Tongue (tissue), 2 donors: ENCODE measurements around the gene THBS3. TPM values are rescaled to one million over a fixed set of nuclear protein-coding genes. Genes with fewer than 3 reads are reported as not detected.
"Not testable (repeated sequence)": the region's sequence is repeated elsewhere in the genome, so short reads cannot be mapped to it uniquely, and the experiment has no call there.

Experiments
- DNase-seq: peaks from one replicate; pipeline ENCODE4 v3.0.0-alpha.2; 2015
- total RNA-seq: library from RNA; depleted of rRNA; stranded (reverse); fragments of >200 nt; gene quantifications from one replicate; pipeline ENCODE4 v1.2.3, GENCODE V29; 2014

The THBS3 gene
- total RNA-seq, 1 donor from 2014 or later, result 61.0 TPM

DNA sequence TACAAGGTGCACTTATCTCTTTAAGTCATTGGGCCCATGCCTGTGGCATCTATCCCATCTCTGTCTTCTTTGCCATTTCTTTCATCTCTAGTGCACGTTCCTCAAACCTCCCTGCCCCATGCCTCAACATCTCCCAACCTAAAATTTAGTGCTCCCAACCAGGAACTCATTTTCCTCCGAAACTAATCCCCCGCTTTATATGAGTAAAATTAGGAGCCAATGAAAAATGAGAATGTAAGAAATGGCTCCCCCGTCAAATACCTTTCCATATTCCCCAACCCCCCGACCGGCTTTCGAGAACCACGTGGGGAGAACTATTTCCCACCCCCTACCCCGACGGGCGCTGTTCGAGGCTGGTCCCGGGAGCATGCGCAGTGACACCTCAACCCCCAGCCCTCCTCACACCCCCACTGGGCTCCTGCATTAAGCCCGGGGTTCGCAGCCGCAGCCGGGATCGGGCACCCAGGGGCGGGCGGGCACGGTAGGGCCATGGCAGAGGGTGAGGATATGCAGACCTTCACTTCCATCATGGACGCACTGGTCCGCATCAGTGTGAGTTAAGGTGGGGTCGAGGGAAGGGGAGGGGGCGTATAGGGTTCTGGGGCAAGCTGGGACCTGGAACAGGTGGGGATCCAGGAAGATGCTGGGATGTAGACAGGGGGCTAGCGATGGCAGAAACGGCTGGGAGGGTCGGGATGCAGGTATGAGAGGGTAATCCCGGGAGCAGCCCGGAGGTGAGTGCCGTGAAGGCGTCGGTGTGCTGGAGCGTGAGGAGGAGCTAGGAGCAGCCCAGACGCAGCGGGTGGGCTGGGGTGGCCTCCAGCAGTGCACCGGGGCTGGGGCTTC, 34.0 kb downstream of the THBS3 start, which contains the start of gene TRIM46:
Gene TRIM46, plus strand, starts transcription at position 372 of the 846 bp plus-strand sequence. Its CDS starts 118 bp downstream, at position 490.
- peak; percentile 41 for DNase-seq

DNA sequence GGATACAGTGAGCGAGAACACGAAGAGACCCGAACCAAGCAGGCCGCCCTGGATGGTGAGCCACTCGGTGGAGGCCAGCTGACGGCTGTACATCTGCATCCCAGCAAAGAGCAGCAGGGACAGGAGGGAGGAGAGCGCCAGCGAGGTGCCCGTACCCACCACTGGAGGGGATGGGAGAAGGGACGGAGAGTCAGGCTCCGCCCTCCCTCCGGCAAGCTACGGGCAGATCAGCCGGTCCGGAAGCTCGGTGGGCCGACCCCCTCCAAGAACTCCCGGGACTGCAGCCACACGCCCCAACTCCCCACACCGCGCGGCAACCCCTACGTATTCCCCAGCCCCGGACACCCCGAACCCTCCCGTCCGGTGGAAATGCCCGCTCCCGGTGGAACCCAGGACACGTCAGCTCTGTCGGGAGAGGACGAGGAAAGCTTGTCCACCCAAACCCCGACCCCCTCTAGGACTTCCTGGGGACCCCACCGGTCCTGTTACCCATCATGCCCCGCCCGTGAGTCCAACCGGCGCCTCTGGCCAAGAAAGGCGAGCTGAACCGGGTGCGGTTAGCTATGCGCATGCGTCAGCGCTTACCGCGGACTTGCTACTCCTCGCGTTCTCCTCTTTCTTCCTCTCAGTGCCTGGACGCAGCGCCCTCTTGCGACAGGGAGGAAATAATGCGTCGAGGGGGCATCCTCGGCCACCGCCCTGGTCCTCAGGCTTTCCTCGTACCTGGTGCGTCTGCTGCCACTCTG, 34.8 kb downstream of the THBS3 start, which contains the start of gene KRTCAP2:
Gene KRTCAP2, minus strand, starts transcription at position 573 of the 746 bp plus-strand sequence. Its CDS starts 80 bp downstream, at position 493.
- DNase-seq, result peak; percentile 98

DNA sequence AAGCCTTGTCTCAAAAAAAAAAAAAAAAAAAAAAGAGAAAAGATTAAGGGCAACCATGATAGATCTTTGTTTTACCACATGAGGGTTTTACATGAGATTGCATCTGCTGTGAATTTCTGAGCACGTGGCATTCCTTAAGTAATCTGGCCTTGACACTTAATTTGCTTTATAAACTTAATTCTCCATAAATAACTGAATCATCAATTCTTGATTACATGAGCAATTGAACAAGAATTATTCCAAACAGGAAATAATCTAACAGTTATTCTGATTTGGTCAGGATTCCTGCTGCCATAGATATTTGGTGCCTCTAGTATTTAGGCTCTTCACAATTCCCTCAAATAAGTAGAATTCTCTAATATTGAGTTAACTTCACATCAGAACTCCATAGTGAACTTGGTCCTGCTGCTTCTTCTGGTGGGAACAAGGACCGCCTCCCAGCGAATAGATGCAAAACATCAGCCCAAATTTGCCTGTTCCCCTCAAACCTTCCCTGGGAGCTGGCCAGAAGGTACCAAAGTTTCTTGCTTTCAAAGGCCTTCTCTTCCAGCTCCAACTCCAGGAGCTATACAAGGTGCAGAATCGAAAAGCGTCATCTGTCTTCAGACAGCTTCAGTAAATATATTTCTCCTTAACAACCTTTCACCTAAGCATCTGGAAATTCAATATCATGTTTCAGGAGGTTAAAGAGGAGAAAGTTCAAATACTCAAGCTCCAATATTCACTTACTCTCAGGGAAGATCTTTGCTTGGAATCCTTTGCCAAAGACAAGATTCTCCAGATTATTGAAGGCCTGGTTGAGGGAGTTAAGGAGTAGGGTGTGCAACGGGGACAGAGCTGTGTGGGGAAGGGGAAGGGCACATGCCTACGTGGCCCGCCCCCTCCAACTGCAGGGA, 35.6 kb downstream of the THBS3 start:
- DNase-seq, result no peak

DNA sequence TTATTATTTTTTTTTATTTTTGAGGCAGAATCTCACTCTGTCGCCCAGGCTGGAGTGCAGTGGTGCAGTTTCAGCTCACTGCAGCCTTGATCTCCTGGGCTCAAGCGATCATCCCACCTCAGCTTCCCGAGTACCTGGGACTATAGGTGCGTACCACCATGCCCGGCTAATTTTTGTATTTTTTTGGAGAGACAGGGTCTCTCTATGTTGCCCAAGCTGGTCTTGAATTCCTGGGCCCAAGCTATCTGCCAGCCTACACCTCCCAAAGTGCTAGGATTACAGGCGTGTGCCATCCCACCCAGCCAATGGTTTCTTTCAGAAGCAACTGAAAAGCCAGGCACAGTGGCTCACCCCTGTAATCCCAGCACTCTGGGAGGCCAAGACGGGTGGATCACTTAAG, 36.9 kb downstream of the THBS3 start:
- DNase-seq, result no peak

DNA sequence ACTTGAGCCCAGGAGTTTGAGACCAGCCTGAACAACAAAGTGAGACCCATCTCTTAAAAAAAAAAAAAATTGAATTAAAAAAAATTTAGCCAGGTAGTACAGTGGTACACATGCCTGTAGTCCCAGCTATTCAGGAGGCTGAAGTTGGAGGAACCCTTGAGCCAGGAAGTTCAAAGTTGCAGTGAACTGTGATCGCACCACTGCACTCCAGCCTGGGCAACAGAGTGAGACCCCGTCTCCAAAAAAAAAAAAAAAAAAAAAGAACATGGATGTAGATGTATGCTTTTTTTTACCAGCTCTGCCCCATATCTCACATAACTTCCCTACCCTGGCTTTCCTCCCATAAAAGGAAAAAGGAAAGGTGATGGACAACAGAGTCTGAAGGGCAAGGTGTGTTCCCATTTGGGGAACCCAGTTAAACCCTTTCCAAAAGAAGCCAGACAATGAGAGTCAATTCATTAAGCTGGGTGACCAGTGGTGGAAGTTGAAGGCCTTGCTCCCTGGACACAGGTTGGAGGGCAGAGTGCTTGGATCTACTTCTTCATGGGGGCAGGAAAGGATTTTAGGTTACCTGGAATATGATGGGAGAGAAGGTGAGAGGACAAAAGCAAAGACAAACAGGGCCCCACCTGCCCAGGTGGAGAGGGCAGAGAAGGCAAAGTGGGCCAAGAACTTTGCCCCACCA, 37.5 kb downstream of the THBS3 start:
- DNase-seq, result no peak

DNA sequence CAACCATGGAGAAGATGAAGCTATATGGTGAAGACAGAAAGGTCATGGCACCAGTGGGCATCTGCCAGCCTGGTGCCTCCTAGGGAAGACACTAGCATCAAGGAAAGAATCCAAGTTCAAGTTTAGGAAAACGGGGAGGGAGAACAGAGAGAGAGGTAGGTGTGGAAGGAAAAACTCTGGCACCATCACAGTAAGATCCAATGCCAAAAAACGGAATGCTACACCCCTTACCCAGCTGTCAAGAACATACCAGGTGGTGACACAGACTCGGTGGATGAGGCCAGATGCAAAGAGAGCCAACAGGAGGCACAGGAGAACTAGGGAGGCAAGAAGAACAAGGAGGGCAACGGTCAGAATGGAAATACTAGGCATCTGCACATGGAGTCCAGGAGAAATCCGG, 38.2 kb downstream of the THBS3 start:
- no peak for DNase-seq

DNA sequence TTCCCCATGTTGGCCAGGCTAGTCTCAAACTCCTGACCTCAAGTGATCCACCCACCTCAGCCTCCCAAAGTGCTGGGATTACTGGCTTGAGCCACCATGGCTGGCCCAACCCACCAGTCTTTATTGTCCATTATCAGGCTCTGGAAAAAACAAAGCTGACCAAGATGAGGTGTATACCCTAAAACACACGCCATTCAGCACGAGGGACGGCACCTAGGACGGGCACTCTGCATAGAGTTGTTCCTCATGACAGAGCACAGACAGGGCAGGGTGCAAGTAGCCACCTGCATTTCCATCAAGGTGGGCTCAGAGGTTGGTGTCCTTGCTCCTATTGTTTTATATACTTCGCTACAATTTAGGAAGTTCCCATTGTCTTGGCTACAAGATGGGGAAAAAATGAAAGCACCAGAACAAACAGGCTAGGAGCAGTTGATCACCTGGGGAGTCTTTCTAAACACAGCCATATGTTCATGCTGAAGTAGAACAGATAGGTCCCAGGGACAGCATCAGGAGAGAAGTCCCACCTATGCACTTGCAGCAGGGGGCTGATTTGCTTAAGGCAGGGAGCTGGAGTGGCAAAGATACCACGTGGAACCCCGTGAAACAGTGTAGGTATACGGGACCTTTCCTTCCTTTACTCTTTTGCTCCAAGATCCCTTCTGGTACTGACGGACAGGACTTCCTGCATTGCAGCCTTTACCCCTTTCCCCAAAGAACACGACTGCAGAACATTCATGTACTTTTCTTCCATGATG, 39.1 kb downstream of the THBS3 start:
- no peak for DNase-seq

DNA sequence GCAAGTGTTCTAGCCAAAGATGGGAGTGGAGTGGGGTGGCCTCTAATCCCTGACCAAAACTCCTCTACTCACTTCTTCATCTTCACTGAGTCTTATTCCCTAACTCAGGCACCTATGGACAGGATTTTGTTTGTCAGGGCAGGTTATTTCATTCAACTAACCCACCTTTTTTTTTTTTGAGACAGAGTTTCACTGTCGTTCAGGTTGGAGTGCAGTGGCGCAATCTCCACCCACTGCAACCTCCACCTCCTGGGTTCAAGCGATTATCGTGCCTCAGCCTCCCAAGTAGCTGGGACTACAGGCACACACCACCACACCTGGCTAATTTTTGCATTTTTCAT, 39.6 kb downstream of the THBS3 start:
- not testable (repeated sequence) for DNase-seq

DNA sequence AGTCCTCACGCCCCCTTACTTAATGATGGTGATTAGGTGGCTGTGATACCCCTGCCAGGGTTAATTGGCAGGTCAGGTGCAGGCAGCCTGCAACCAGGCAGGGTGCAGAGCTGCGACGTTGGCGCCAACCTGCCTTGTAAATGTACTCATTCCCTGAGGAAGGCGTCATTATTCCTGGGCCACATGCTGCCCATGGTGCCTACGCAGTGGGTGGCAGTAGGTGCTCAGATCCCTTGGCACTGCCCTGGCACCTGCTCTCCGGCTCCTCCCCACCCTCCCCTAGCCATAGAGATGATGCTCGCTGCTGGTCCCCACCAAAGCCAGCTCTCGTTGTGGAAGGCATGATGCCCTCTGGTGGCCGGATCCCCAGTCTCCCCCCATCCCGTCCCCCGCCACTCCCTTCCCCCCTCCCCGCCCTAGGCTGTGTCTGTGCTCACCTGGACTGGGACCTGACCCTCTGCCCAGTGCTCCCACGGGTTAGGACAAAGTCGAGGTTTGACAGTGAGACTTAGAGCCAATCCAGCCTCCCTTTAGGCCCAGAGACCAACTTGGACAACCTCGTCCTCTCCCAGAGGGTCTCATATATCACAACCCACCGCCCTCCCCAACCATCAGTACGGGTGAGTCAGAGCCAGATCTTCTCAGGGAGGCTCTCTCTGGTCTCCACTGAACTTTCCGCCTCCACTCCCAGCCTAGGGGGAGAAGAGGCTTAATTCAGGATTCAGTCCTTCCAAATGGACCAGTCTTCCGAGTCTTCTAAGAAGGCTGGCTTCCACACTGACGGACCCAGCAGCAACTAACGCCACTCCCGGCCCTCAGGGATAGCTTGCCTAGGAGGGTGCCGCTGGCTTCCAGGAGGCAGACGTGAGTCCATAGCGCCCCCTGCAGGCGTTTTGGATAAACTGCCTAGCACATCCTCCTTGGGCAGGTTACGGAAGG, 40.3 kb downstream of the THBS3 start:
- DNase-seq, result peak; percentile 90

DNA sequence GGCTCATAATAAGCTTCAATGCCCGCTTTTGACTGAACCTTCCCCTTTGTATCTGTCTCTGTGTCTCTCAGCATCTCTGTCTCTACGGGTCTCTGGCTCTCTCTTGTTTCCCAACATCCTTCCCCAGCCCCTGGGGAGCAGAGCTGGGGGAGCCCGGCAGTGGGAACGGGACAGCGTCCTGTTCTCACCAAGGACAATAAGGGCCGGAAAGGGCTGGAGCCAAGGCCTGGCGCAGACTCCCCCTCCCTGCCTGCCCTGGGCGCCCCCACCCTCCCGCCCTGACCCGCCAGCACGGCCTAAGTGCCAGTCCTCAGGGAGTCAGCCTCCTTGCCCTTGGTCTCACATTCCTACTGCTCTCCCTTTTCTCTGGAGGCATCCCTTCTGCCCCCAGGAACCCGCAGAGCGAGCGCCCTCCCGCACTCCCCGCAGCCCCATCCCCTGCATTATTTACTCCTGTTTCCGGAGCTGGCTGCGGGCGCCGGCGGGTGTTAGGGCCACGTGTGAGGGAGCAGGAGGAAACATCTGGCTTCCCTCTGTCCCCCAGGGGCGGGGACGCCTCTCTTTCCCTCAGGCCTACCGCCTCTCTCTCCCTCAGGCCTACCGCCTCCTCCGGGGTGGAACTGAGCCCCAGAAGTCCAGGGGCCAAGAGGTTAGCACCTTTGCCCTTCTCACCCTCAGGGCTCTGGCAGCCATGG, 41.1 kb downstream of the THBS3 start:
- DNase-seq, result peak; percentile 54

DNA sequence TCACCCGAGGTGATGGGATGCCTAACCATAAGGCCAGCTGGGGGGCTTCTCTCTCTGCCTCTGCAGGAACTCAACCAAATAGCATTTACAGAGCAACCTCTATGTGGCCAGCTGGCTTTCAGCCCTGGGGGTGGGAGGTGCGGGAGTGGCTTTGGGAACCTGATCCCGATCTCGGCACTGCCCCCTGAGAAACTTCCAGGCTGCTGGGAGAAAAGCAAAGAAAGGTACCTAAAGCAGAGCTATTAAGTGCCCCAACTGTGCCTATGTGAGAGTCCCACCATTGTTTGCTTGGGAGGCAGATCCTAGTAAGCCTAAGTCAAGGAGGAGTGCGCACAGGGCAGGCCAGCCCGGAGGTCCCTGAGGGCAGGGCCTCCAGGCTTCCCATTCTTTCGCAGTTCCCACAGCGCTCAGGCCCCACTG, 41.6 kb downstream of the THBS3 start:
- DNase-seq, result no peak

DNA sequence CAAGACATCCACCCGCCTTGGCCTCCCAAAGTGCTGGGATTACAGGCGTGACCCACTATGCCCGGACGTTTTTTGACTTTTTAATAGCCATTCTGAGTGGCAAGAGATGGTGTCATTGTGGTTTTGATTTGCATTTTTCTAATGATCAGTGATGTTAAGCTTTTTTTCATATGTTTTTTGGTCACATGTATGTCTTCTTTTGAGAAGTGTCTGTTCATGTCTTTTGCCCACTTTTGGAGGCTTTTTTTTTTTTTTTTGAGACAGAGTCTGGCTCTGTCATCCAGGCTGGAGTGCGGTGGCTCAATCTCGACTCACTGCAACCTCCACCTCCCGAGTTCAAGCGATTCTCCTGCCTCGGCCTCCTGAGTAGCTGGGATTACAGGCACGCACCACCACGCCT, 43.1 kb downstream of the THBS3 start:
- not testable (repeated sequence) for DNase-seq

DNA sequence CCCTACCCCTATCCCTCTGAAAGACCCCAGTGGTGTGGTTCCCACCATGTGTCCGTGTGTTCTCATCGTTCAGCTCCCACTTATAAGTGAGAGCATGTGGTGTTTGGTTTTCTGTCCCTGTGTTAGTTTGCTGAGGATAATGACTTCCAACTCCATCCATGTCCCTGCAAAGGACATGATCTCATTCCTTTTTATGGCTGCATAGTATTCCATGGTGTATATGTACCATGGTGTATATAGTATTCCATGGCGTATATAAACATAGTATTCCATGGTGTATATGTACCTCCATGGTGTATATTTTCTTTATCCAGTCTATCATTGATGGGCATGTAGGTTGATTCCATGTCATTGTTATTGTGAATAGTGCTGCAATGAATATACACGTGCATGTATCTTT, 43.9 kb downstream of the THBS3 start:
- DNase-seq, result not testable (repeated sequence)

DNA sequence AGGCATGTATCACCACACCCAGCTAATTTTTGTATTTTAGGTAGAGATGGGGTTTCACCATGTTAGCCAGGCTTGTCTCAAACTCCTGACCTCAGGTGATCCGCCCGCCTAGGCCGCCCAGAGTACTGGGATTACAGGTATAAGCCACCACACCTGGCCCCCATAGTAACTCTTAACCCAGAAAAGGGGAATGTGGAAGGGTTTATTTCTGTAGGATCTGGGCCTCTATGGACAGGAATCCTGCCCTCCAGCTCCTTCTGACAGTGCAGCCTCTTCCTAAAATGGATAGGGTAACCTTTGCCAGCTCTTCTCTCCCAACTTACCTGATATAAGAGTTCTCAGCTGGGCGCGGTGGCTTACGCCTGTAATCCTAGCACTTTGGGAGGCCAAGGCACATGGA, 45.1 kb downstream of the THBS3 start:
- not testable (repeated sequence) for DNase-seq

DNA sequence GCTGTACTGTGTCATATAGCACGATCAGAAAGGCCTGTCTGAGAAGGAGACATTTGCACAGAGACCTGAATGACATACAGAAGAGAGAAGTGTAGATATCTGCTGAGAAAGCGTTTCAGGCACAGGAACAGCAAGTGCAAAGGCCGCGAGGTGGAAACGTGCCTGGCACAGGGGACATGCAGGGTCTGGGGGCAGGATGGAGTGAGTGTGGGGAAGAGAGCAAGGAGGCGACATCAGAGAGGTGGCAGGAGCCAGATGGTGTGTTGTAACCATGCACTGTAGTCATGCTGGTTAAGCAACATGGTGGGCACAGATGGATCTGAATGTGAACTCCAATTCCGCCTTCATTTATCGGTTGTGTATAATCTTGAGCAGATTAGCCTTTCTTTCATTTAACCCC, 47.6 kb downstream of the THBS3 start:
- DNase-seq, result no peak

DNA sequence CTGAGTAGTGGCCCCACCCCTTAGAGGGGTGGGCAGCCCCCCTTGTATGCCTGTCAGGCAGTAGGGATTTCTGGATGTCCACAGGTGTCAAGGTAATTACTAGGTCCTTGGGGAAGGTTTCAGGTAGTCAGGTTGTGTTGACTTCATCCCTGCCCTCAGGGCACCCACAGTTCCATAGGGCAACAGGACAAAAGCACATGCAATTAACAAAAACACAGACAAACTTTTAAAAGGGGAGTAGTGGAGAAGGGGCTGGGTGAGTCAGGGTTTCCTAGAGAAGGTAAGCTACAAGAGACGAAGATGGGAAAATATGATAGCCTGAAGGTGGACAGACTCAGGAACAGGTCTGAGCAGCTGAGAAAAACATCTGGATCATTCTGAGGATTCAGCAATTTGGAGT, 48.7 kb downstream of the THBS3 start:
- DNase-seq, result no peak

DNA sequence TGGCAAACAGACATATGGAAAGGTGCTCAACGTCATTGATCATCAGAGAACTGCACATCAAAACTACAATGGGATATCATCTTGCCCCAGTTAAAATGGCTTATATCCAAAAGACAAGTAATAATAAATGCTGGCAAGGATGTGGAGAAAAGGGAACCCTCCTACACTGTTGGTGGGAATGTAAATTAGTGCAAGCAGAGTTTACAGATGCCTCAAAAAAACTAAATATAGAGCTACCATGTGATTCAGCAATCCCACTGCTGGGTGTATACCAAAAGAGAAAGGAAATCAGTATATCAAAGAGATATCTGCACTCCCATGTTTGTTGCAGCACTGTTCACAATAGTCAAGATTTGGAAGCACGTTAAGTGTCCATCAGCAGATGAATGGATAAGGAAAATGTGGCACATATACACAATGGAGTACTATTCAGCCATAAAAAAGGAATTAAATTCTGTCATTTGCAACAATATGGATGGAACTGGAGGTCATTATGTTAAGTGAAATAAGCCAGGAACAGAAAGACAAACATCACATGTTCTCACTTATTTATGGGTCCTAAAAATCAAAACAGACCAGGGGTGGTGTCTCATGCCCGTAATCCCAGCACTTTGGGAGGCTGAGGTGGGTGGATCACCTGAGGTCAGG, 51.6 kb downstream of the THBS3 start:
- not testable (repeated sequence) for DNase-seq
